HG02870 (cell line): ENCODE data around the gene TMEM250.
"Not testable (repeated sequence)": the region's sequence is repeated elsewhere in the genome, so short reads cannot be mapped to it uniquely, and the experiment has no call there.

Experiments
- ATAC-seq: cut with Tn5 transposase; IDR thresholded peaks from one replicate; pipeline ENCODE4 v1.9.1; 2021; ENCODE audit warnings: mild to moderate bottlenecking, moderate library complexity; ENCODE audit not compliant: unreplicated experiment

The TMEM250 gene

DNA sequence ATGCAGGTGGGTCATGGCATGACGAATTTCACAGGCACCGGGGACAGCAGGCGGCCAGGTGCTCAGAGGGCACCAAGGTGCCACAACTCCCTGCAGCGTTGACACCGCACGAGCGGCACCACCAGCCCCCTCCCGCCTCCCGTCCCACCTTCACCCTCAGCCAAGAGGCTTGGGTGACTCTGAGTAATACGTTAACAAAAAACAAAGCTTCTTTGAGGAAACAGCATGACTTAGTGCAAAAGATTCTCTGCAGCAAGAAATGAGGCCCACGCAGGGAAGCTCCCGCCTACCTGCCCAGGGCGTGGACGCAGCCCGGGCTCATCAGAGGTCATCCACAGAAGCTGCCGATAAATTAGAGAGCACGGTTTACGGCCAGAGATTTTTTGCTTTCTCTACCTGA is 4.1 kb downstream of the TMEM250 start:
- ATAC-seq: no peak

DNA sequence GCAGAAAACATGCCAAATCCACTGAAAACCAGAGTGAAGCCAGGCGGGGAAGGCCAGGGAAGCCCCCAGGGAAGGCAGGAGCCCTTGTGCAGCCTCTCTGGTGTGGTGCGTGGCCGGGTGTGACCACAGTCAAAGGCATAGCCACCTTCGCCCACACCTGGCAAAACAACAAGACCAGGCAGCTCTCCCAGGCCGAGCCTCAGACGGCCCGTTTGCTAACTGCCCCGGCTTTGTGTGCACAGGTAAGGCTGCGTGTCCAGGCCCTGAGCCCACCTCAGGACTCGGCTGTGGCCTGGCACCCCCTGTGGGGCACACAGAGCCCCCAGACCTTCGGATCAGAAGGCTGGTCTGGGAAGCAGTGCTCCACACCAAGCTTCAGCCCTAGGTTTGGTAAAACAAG is 6.1 kb downstream of the TMEM250 start:
- no peak for ATAC-seq

DNA sequence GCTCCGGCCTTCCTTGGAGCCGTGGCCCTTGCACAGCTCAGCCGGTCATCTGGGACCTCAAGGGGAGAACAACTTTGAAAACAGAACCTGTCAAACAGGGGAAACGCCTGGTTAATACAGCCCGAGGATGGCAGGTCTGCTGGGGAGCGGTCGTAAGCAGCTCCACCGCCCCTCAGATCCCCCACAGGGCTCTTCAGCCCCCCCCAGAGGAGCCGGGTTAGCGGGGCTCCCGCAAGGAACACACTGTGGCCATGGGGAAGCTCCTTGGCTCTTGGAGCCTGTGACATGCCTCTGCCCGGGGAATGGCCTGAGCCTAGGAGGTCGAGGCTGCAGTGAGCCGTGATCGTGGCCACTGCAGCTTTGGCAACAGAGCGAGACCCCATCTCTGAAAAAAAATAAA is 6.8 kb downstream of the TMEM250 start:
- no peak for ATAC-seq

DNA sequence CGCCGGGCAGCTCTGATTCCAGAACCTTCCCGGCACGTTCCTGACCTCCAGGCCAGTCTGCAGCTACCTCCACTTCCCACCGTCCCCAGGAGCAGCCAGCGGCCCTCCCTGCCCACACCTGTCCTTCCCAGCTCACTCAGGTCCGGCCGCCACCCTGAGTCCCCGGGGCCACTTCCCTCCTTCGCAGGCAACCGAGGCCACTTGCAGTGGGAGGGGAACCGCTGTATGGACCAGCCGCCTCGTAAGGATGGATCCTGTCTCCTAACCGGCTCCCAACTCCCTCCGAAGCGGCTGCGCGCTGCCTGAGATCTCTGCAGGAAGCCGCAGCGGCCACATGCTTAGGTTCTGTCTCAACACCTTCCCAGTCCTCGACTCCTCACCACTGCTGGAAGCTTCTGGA is 7.5 kb downstream of the TMEM250 start:
- no peak for ATAC-seq

DNA sequence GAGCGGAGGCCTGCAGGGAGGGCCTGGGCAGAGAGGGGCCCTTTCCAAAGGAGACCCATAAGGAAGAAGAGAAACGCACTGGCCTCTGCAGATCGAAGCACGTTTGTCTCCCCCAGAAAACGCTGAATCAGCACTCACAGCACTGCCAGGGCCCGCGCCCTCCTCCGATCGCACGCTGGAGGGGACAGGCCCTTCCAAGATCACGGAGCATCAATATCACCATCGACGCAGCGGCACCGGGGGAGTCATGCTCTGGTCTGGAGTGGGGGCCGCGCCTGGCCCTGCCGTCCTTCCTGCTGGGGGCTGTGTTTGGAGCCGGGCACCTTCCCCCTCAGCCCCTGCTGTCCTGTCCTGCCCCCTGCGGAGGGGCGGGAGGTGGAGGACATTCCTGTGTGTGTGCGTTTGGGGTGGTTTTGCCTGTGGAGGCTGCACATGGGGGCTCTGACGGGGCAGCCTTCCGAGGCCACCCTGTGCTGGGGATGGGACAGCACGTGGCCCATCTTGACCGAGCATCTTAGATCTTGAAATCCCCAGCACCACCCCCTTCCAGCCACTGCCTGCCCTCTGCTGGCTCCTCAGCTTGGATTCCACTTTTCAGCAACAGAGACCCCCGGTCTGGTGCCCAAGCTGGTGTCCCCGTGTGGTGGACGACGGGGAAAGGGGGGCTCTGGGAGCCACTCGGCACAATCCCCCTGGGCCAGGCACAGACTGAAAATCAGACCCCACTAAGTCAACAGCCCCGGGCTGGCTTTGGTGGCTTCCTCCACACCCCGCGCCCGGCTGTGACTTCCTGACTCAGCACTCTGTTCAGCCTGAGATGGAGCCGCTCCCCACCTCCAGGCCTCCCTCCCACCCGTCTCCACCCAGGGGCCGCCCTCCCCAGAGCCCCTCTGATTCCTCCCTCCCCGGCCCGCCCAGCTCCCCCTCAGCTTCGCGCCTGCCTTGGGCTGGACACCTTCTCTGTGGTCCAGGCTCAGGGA is 8.3 kb downstream of the TMEM250 start:
- ATAC-seq: no peak

DNA sequence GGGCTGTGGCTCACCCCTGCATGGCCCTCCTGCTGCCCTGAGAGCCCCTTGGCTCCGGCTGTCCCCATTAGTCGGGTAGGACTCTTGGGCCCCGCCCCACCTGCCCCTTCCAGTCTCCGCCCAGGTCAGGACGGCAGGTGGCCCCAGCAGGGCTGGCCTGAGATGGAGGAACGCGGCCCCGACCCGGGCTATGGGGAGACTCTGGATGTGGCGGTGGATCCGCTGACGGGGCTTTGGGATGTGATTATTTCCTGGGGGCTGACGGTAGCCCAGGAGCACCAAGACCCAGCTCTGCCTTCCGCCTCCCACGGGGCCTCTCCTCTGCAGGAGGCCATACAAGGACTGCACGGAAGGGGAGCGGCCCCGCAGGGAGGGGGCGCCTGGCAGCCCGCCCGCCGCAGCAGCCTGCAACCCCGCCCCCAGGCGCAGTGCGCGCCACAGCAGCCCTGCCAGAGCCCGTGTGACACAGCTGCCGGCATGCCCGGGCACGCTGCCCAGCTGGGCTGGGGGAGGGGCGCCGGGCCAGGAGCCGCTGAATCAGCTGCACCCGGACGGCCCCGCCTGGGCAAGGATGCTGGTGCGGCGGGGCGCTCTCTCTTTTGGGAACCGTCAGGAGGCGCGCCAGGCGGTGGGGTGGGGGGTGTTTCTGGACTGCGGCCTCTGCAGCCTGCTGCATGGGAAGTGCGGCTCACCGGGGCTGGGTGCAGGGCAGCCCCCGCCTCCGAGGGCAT is 9.2 kb downstream of the TMEM250 start:
- peak; percentile 75 for ATAC-seq

DNA sequence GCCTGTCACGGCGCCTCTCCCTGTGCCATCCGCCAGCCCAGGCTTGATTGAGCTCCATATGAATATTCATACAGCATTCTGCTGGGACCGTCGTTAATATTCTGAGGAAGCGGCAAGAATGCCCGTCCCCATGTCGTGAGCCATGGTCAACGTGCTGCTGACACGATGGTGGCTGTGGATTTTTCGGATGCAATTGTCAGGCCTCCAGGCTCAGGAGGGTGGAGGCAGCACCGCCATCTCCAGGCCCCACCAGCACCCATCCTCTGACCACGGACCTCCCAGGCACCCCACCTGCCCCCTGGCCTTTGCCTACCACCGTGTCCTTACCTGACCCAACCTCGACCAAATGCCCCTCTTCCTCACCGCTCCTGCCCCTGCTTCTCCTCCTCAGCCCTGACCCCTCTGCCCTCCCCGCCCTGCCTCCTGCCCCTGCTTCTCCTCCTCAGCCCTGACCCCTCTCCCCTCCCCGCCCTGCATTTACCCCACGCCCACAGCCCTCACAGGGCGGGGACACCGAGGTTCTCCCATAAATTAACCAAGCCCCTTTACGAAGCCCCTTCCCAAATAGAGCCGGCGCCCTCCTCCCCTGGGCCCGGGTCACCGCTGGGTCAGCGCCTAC is 9.9 kb downstream of the TMEM250 start:
- ATAC-seq: no peak

DNA sequence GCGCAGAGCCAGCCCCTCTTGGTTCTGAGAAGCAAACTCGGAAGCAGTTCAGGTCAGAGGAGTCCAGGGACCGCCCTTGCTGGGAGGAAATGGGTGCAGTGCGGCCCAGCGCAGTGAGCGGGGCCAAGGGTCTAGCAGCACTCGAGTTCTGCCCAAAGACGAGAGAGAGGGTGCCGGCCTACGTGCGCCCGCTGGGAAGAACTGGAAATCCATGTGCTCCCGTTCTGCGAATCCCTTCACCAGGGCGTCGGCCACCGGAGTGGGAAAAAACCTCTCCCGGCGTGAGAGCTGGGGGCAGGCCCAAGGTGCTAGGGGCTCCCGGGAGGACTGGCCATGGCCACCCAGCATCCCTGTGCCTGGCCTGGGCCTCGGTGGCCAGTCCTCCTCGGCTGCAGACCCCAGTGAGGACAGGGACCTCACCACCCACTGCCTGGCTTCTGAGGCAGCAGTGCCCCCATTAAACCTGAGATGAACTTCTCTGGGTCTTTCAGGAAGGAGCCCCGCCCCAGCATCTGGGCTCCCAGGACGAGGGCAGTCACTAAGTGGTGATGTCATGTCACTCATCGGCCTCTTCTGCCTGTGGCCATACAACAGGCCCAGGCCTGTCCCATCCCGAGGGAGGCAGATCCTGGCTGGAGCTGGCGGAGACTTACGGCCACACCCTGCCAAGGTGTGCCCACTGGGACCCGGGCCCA is 10.6 kb downstream of the TMEM250 start:
- ATAC-seq: no peak

DNA sequence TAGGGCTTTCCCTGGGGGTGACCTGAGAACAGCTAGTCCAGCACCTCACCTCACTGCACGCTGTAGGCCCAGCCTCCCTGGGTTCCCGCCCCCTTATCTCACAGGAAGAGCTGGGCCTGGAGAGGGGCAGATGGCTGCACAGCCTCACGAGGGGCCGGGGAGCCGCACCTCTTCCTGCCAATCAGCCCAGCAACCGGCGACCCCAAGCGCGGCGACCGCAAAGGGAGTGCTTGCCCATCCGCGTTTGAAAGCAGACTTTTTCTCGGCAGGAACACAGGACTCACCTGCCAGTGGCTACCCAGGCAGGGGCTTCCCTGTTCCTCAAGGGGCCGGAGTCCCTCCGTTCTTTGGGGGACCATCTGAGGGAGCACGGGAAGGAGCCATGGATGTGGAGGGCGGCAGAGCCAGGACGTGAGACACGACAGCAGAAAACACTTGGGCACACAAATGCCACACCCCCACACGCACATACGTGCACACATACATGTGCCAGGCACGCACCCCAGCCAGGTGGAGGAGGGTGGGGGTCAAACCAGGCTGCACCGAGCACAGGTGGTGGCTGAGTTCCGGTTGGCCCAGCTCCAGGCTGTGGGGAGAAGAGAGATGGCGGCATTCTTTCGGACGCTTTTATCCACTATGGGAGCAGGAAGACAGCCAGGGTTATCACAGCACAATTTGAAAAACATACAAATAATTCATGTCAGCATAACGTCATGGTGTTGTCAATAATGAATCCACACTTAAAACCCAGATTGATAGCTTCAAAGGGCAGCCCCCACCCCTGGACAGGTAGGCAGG is 11.3 kb downstream of the TMEM250 start:
- no peak for ATAC-seq

DNA sequence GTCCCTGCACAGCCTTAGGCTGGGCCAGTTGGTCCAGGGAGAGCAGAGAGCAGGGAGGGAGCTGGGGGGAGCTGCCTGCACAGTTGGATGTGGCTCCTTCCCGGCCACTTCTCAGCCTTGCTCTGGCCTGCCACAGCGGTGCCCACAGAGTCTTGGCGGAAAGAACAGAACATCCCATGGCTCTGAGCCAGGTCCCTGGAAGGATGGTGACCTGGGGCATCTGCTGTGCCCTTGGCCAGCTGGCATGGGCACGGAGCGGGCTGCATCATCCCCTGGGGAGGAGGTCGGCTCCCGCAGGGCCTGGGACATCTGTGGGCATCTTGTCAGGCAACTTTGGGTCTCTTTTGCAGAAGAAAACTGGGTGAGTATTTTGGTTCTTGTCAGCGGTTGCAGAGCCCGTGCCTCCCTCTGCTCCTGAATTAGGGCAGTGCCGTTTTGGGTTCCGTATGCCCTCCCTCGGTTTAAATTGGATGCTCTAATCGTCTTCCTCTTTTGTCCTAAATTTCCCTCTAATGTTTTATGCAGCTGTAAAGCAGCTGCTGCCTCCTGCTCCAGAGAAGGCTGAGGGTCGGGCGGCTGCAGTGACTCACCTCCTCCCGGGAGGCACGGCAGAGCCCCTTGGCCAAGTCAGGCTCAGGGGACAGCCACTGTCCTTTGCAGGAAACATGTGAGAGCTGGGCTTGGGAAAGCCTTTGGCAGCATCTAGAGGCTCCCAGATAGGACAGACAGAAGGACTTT is 13.1 kb downstream of the TMEM250 start:
- no peak for ATAC-seq

DNA sequence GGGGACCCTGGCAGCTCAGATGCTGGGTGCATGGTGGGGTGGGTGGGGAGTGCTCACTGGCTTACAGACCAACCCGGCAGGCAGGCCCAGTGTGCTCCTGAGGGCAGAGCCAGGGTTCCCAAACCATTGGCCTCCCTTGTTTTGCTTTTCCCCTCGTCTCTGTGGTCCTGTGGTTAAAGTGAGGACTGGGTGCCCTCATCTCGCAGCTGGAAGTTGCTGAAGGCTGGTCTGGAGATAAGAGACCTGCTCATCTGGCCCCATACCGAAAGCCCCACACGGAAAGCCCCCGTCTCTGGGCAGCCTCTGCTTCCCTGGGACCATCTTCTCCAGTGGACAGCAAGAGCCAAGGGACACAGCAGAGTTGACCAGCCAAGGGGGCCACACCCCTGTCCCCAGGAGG is 13.8 kb downstream of the TMEM250 start:
- ATAC-seq: no peak

DNA sequence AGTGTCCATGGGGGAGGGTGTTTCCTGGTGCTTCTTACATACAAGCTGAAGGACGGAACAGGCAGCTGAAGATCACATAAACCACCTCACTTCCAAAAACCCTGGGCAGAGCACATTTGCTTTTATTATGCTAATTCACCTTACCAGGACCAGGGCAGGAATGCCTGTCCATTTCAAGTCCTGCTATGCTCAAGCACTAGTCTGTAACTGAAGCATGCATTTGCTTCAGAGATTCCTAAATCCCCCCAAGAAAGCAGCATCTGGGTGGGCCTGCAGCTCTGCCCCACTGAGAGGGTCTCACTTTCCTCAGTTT is 14.2 kb downstream of the TMEM250 start:
- ATAC-seq: no peak

DNA sequence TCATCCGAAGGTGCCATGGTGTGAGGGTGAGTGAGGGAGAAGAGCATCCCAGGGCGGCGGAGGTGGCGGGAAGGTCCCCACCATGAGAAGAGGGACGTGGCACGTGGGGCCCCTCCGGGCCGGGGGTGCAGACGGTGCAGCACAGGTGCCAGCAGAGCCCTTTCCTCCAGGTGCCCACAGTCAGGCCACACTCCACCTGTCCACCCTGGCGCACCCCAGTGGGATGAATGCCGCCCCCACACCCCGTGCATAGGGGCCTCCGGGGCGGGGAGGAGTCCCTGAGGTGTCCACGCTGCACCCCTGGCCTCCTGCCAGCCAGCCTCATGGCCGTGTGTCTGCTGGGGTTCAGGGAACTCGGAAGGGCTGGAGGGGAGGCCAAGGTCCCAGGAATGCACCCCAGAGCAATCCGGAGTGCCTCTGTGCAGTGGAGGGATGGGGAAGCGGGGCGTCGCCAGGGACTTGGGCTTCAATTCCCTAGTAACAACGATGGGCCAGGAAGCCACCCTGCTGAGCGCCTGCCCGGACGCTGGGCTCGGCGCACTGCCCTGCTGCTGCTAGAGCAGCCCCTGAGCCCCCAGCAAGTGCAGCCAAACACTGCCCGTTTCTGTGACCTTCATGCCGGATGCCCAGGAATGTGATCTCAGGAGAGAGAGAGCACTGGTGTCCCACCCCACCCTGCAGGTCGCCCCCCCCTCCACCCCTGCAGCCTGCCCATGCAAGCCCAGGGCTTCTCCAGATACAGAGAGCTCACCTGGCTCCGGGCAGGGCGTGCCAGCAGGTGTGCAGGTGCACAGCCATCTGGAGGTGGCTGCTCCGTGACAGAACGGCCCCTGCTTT is 14.8 kb downstream of the TMEM250 start:
- no peak for ATAC-seq

DNA sequence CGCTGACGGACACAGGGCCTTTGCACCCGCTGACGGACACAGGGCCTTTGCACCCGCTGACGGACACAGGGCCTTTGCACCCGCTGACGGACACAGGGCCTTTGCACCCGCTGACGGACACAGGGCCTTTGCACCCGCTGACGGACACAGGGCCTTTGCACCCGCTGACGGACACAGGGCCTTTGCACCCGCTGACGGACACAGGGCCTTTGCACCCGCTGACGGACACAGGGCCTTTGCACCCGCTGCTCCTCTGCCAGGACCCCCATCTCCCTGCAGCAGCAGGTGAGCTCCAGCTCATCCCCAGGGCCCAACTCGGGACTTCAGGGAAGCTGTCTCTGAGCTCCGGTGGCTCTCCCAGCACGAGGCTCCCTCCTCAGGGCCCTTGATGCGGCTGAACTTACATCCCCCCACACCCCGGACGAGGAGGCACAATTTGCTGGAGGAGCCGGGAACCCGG is 17.0 kb downstream of the TMEM250 start:
- not testable (repeated sequence) for ATAC-seq

DNA sequence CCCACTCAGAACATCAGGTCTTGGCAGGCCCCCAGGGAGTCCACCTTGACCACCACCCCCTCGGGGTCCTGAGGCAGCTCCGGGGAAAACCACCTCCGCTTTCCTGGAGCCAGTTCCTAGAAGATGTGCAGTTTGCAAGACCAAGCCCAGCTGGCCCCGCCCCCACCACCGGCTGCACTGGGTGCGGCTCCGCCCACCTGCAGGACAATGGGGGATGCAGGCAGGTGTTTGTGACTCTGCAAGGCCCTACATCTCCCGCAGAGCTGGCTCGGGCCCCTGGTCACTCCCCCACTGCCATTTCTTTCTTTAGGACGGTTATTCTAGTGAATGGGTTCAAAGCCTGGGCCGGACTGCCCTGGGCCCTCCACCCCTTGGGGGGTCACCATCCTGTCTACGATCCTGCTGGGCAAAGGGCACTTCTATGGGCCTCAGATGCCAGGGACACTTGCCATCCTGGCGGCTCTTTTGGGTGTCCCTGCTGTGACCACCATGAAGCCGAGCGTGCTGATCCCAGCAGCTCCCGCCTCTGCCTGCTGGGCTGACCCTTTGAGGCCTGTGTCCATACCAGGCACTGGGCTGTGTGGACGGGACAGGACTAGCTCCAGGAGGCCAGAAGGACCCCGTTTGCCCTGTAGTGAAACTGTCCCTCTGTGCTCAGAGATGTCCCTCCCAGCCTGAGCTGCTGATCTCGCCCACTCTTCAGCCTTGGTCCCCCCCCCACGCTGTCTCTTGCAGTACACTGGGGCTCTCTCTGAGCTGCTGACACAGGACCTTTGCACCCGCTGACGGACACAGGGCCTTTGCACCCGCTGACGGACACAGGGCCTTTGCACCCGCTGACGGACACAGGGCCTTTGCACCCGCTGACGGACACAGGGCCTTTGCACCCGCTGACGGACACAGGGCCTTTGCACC is 17.7 kb downstream of the TMEM250 start:
- ATAC-seq: no peak

DNA sequence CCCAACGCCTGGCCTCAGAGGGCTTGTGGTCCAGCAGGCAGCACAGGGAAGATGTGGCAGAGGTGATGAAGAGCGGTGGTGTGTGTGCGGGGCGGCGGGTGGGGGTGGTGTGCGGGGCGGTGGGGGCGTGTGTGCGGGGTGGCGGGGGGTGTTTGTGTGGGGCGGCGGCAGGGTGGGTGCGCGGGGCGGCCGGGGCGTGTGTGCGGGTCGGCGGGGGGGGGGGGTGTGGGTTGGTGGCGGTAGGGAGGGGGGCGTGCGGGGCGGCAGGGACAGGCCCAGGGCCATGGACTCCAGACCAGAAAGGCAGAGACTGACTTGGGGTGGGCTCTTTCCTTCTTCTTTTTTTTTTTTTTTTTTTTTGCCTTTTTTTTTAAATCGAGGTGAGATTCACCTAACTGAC is 19.1 kb downstream of the TMEM250 start:
- no peak for ATAC-seq

DNA sequence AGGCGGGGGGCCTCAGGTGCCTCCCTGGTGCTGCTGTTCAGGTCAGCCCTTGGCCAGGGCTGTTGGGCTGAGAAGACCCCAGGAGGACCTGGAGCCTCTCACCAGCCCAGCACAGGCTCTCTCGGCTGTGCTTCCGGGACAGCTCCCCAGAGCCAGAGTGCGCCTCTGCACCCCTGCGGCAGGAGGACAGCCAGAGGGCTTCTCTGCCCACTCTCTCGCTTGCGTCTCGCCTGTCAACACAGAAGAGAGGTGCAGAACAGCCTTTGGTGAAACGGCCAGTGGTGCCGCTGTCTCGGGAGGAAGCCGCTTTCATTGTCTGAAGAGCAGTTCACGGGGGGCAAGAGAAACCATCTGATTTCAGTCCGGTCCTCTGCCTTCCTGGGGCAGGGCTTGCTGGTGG is 19.8 kb downstream of the TMEM250 start:
- no peak for ATAC-seq

DNA sequence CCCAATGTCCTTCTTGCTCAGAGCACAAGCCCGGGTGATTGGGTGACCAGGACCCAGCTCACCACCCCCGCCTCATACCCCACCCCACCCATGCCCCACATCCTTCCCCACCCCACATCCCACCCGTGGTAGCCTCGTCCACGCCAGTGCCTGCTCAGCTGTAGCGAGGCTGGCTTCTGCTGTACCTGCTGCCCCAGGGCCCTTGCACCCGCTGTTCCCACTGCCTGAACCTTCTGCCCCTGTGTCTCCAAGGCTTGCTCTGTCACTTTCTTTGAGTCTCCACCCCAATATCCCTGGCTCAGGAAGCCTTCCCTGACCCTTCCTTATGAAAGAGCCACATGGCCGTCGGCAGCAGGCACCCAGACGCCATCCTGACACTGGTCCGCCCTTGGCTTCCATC is 20.5 kb downstream of the TMEM250 start:
- ATAC-seq: no peak
